ENCODE measurements around the gene ZNF362.
A peak's percentile ranks its signal among the peaks of the same experiment; 100 is the strongest.

ZNF362 gene

DNA sequence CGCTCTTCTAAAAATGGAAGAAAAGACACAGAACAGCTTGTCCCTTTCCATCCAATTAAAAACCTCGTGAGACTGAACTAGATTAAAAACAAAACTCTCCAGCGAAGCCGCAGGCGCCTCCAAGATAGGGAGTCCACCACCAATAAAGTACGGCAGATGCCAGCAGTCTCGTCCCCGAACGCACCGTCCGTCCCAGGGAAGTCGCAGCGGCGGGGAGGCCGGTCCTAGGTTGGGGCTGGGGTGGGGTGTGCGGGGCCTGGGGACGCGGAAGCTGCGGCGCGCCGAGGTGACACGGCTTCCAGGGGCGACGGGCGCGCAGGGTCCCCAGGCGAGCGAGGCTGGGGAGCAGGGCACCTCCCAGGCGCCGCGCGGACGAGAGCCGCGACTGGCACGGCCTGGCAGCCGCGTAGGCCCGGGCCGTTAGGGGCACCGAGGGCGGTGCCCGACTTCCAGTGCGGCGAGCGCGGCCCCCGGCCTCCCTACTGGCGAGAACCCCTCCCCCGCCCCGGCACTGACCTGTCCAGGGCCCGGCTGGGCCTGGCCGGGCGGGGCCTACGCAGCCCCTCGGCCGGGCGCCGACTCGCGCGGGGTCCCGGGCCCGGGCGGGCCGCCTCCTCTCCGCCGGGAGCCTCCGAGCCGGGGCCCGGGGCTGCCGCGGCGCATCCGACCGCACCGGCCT, 92.9 kb downstream of the ZNF362 start:
- peak; percentile 21 to 30 for DNase-seq

DNA sequence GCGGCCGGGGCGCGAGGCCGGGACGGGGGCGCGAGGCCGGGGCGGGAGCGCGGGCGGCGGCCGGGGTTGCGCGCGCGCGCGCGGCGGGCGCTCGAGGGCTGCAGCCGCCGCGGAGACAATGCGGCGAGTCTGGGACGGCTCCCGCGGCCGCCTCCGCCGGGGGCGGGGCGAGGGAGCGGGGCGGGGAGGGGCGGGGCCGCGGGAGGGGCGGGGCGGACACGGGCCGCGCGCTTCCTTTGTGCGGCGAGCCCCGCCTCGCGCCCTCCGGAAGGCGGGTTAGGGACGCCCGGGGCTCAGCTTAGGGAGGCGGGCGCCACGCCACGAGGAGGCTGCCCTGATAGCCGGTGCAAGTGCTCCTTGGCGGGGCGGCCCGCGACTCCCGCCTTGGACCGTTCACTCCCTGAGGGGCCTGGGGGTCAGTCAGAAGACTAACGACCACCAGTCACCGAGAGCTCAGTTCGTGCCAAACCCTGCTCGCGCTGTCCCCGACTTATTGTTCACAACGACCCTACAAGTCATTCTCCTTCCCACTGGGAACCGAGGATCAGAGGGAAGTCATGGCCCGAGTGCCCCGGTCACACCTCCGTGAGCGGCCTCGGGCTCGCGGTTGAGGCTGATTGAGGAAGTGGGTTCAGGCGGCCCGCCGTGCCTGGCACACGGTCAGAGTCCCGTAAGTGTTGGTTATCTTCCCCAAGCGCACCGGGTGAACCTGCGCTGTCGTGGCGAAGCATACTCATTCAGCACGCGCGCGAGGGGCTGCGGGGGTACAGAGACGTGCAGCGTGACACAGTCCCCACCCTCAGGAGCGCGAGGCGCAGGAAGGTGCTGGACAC, 93.7 kb downstream of the ZNF362 start:
- DNase-seq = peak; percentile 63 to 72

Measured in activated CD4-positive, alpha-beta T cell treated with anti-CD3 and anti-CD28 coated beads, Interleukin-2, amount 50 U/mL, for 4 hours (primary cell).